GM21390 (cell line): ENCODE data around the gene PSRC1.

Experiments used
- ATAC-seq: cut with Tn5 transposase; IDR thresholded peaks from one replicate; pipeline ENCODE4 v1.9.1; 2021; ENCODE audit not compliant: unreplicated experiment

PSRC1 gene

DNA sequence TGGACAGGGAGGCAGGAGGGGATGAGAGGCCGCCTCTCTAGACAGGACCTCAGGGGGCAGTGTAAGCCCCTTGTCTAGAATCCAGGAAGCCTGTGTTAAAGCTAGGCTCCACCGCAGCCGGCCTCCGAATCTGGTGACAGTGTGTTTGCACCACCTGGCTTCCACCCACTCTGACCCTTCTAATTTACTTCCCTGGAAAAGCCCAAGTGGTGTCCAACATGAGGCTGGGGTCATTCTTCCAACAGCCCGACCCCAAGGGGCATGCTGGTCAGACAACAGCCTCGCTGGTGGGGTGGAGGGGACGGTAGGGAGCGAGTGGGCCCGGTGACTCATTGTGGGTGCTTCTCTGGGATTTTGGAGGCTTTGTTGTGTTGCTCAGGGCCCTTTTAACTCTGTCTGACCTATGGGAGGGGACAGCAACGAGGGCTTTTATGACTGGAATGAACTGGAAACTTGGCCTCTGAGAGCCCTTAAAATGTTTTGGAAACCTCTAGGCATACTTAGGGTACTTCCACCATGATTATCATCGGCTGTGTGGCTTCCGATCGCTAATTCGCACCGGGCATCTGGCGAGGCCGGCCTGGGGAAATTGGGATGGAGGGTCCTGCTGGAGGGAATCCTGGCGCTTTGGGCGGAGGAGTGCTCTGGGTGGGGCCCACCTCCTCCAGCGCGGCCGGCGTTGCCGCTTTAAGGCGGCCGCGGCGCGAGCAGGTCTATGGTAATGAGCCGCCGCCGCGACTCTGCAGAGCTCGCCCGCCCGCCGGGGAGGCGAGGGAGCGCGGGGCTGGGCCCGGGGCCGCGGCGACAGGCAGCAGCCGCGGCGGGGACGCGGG lies 33.9 kb downstream of the PSRC1 start, which contains the start of gene CELSR2:
Gene CELSR2 (plus strand): TSS at position 743 of the 833 bp plus-strand sequence. CDS start 541 bp downstream, outside the sequence.
- peak; percentile 81 for ATAC-seq

DNA sequence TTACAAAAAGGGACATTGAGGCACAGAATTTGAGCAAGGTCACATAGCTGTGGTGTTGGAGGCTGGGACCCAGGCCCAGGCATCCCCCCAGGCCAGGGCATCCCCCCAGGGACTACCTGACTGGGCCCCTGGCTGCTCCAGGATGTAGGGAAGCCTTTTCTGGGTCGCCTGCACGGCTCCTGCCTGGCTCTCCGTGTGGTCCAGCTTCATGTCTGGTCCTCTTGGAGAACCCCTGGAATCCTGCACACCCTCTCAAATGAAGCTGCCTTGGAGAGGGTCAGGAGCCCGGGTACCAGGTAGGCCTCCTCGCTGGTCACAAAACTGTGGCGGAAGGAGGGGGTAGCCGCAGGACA lies 34.5 kb downstream of the PSRC1 start:
- no peak for ATAC-seq

DNA sequence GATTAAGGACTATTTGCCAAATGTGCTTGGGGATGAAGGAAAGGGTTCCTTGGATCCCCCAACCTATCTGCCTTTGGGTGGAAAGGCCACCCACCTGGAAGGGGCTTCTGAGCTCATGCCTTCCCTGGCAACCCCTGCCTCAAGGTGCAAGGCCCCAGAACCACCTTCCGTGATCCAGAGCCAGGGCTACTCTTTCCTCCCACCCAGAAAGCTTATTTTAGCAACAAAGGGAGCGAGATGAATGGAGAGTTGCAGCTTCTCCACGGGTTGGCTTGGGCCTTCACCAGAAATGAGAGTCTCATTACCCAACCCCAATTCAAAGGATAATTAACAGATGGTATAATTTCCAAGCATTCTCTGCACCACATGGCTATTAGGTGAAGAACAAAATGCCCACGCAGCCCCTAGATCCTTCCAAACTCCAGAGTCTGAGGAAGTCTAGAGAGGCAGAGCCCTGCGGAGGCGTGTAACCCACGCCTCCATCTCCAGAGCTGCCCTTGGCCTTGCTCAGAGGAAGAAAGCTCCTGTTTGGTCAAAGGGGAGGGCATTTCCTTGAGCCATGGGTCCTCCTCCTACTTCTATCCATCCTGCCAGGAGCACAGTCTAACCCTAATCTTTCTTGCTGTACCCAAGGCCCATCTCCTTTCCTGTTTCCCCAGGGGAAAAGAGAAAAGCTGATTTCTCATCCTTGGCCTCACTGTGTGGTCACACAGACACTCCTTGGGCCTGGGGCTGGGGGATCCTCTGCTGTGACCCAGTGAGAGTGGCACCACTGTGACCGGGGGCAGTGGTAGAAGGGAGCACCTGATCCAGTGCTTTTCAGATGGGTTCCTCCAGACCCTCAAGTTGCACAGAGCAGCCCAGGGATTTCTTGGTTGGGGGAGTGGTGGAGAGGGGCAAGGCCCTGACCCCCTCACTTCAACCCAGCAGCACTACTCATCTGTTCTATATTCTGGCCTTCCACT lies 35.3 kb downstream of the PSRC1 start:
- no peak for ATAC-seq

DNA sequence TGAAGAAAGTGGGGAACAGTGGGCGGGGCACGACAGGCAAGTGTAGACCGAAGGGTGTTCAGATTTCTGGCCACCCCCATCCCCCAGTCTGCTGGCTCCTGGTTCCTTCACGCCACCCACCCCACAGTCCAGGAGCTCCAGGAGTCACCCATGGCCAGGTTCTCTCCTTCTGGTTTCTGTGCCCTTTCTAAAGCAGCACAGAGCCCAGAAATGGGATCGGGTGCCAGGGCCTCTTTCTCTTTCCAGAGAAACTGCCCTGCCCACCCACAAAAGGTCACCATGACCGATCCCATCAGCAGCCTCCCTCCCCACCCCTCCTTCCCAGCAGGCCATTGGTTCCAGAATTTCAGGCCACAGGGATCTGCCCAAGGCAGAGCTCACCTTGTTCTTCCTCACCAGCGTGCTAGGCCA lies 36.8 kb downstream of the PSRC1 start:
- no peak for ATAC-seq

DNA sequence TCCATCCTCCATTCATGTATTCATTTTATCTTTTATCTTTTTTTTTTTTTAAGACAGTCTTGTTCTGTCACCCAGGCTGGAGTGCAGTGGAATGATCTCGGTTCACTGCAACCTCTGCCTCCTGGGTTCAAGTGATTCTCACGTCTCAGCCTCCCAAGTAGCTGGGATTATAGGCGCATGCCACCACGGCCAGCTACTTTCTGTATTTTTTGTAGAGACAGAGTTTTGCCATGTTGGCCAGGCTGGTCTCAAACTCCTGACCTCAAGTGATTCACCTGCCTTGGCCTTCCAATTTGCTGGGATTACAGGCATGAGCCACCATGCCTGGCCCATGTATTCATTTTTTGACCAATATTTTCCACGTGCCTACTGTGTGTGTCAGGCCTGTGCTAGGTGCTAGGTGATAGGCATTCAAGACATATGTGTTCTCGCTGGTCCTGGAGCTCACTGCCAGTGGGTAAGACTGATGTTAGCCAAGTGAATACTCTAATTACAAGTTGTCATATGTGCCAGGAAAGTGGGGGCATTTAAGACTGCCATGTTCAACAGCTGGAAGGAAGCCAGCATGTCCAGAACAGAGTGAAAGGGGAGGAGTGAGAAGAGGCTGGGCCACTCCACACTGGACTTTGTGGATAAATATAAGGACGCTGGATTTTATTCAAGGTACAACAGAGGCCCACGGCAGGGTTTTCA lies 38.9 kb downstream of the PSRC1 start:
- no peak for ATAC-seq

DNA sequence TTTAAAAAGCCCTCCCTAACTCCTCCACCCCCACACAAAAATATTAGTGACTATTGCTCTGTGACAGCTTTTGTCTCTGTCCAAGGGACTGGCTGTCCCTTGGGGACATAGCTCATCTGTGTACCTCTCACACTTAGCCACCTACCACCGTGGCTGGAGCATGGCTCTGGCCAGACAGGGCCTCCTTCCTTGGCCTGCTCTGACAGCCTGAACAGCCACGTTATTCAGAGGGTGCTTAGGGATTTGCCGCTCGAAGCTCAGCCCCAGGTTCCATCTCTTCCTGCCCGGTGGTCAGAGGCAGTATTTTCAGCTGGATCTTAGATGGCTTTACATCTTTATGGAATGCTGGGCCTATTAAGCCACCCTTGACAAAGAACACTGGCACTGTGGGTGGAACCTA lies 39.7 kb downstream of the PSRC1 start:
- no peak for ATAC-seq

DNA sequence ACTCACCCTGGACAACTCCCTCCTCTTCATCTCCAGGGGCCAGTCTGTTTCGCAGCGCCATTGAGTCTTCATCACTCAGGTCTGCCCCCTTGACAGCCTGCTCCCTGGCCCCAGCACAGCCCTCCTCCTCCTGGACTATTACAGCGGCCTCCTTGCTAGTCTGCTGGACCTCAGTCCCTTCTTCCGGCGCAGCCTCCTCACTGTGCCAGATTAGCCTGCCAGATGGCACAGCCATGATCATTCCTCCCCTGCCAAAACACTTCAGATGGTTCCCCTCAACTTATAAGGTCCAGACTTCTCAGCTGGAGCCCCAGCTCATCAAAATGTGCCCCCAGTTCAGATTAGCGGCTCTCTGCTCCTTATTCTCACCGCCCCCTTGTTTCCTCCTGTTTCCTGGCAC lies 40.6 kb downstream of the PSRC1 start:
- ATAC-seq = no peak

DNA sequence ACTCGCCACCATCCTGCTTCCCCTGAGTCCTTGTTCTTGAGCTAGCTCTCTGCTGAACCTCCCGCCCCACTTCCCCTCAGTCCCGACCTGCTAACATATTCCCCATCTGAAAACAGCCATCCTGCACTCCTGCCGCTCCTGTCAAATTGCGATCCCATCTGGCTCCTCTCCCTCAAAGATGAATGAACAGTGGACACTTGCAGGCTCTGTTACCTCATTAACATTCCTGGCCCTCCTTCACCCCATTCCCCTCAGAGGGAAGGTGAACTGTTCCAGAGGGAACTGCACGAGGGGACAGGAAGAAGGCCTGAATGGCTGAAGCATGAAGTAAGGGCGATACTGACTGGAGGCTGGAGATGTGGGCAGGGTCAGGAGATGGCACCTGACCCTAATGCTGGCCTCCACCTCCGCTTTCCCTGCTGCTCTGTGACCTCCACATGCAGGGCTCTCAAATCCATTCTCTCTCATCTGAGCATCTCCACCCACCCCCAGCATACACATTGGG lies 41.1 kb downstream of the PSRC1 start:
- ATAC-seq = no peak

DNA sequence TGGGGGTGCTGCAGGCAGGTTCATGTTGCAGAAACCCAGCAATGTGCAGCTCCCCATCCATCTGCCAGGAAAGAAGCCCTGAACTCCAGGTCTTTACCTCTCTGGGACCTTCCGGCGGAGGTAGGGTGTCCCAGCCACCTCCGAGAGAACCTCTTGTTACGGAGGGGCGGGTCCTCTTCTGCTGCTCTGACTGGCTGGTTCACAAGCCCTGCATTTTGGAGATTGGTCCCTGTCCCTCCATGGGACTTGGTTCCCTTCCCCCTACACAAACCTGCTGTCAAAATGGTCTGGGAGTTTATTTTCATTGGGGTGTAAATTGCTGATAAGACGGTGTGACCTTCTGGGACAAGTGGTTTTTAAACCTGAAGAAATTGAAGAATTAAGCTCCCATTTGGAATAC lies 41.6 kb downstream of the PSRC1 start:
- no peak for ATAC-seq

DNA sequence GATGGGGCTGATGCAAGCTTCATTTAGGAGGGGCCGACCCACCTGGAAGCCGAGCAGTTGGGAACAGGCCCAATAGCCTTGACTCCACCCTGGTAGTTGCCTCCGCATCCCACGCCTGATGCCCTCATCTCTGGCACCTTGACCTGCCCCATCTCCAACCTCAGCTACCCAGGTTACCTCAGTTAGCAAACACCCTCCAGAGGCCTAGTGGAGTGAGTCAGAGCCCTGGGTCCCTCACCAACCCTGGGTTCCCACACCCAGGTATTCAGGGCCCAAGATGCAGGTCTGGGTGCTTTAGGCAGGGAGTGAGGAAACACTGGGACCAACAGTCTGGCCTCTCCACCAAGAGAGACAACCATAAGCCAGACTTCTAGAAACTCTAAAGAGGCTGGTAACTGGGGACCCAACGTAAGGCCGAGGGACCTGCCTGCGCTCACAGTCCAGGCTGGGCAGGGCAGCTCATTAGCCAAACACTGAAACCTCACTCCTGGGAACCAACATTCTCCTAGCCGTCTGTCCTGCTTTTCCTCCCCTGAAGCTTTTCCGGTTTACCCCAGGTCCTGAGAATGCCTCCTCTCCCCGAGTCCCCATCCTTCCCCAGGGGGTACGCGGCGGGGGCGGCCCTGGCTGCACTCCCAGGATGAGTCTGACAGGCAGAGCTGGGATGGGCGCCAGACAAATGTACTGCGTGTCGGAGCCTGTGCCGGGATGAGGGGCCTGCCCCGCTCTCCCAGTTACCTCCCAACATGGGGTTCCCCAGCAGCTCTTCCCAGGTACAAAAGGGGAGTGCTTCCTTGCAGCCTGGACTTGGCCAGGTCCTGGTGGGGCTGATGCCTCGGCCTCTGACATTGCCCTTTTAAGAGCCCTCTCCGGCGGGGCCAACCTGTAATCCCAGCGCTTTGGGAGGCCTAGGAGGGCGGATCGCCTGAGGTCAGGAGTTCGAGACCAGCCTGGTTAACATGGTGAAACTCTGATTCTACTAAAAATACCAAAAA lies 42.5 kb downstream of the PSRC1 start:
- ATAC-seq = no peak

DNA sequence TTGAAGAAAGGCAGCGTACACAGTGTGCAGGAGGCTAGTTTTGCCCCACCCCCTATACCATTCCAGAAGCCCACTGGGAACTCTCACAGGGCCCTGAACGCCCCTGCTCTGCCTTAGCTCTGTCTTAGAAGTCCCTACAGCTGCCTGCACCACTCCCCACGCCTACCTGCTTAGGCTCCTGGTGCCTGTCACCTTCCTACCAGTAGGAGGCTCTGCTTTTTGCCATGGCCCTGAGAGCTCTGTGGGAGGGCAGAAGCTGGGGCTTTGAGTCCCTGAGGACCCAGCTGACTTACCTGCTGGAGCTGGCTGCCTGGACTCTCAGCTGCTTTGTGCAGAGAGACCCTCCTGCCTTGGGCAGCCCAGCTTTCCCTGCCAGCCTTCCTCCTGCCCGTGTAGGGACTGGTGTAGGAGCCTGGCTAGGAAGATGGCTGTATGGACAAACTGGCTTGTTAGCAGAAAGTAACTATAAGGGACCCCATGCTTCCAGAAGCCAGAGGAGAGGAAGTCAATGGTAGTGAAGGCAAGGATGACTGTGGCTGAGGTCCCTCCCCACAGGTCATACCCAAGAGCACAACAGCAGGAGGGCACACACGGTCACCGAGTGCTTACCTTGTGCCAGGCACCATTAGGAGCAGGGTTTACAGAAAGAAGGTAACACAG lies 43.4 kb downstream of the PSRC1 start:
- no peak for ATAC-seq

DNA sequence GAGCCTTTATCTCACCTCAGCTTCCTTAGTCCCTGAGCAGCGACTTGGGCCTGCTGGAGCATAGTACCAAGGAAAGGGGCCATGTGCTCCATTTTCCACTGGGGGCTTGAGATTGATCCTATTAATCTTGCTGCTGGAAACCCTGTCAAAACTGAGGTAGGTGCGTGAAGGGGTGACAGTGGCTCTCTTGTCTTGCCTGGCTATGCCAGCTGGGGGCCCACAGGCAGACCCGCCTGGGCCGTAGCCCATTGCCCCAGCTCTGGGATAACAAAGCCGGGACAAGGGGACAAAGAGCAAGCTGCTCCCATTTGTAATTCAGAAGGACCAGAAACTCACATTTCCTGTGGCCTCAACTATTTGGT lies 43.9 kb downstream of the PSRC1 start:
- no peak for ATAC-seq

DNA sequence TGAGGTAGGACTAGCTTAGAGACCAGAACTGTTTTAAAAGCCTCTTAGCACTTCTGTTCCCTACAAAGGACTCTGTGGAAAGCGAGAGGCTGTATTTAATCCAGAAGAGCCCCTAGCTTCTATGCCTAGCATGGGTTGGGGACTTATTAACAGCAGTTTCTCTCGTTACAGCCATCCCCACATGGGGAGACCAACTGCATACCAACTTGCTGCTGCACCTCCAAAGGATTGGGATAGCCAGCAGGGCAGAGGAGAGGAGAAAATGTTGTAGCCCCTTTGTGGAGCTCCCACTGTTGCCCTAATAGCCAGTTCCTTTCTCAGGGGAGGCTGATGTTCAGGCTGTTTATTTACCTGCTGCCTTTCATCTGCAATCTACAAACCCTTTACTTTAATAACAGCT lies 44.6 kb downstream of the PSRC1 start:
- ATAC-seq = no peak

DNA sequence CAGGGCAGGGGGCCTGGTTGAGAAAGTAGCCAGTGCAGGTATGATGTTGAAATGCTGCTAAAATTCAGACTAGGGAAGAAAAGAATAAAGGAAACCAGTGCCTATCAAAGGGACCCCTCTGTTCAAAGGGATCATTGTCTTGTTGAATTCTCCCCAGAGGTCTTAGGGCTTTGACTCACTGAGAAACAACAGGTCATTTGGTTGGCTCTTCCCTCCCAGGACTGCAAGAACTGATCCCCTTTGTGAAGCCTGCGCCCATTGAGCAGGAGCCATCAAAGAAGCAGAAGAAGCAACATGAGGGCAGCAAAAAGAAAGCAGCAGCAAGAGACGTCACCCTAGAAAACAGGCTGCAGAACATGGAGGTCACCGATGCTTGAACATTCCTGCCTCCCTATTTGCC lies 45.4 kb downstream of the PSRC1 start:
- no peak for ATAC-seq

DNA sequence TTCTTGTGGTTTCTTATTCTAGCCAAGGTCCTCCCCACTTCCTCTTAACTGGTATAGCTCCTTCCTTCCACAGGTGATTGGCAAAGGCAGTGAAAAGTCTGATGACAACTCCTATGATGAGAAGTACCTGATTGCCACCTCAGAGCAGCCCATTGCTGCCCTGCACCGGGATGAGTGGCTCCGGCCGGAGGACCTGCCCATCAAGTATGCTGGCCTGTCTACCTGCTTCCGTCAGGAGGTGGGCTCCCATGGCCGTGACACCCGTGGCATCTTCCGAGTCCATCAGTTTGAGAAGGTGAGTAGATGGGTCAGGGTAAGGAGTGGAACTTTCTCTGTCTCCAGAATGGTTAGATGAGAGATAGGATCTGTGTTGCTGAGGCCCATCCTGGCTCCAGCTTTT lies 47.8 kb downstream of the PSRC1 start:
- no peak for ATAC-seq

DNA sequence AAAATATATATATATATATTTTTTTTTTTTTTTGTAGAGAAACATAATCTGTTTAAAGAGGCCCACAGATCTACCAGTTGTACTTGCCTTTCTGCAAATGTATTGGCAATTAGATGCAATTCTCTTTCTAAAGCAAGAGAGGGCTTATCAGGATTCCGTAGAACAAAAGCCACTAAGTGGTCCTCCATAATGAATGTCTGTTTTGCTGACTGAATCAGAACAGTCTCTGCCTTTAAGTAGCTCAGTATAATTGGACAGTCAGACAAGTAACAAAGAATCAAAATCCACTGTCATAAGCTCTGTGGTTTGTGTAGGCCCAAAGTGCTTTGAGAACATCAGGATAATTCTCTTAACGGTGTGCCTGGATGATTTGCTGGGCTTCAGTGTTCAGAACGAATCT lies 51.9 kb downstream of the PSRC1 start:
- no peak for ATAC-seq
